Activated B cell treated with CpG ODN at 0.5 μM for 24 hours (primary cell): ENCODE results near the gene BMERB1. TPM values are rescaled to one million over a fixed set of nuclear protein-coding genes. Genes with fewer than 3 reads are reported as not detected.
"Not testable (repeated sequence)": the region's sequence is repeated elsewhere in the genome, so short reads cannot be mapped to it uniquely, and the experiment has no call there.

Experiments used
- ATAC-seq: fragments of 200-7000 bp; cut with Tn5 transposase; one replicate; pipeline ENCODE4 v1.10.0; 2021; ENCODE audit warnings: low read depth, mild to moderate bottlenecking, moderate library complexity
- CTCF ChIA-PET: fragments of 350-600 bp; sonication (Branson Sonifier 250); formaldehyde crosslinking; loops from one replicate; lab custom pipeline; 2021; ENCODE audit warnings: antibody characterized with exemption; lab: Charles Lee
- POLR2A ChIA-PET: fragments of 350-600 bp; sonication (Branson Sonifier 250); formaldehyde crosslinking; loops from one replicate; lab custom pipeline; 2021; ENCODE audit warnings: antibody characterized with exemption; lab: Charles Lee
- DNase-seq: peaks from one replicate; pipeline ENCODE4 v3.0.0; 2022
- H3K27ac Mint-ChIP-seq: one replicate; pipeline ENCODE4 v1.8.0; 2020; ENCODE audit warnings: mixed read lengths
- H3K27me3 Mint-ChIP-seq: one replicate; pipeline ENCODE4 v1.8.0; 2021; ENCODE audit warnings: mixed read lengths
- H3K36me3 Mint-ChIP-seq: one replicate; pipeline ENCODE4 v1.8.0; 2021; ENCODE audit warnings: low read depth, mixed read lengths
- H3K4me1 Mint-ChIP-seq: one replicate; pipeline ENCODE4 v1.8.0; 2021; ENCODE audit warnings: mixed read lengths
- H3K4me3 Mint-ChIP-seq: one replicate; pipeline ENCODE4 v1.8.0; 2020; ENCODE audit warnings: mild to moderate bottlenecking, mixed read lengths
- H3K9me3 Mint-ChIP-seq: one replicate; pipeline ENCODE4 v1.8.0; 2020; ENCODE audit warnings: mixed read lengths
- CTCF ChIP-seq: fragments of 200-600 bp; IDR thresholded peaks from one replicate; pipeline ENCODE4 v1.8.0; 2022; ENCODE audit warnings: antibody characterized with exemption, mild to moderate bottlenecking
- intact Hi-C: fragments of 100-400 bp; cut with micrococcal nuclease; formaldehyde crosslinking; loops from one replicate; pipeline ENCODE4 v1.15.1; 2024
- total RNA-seq: library from RNA; stranded (reverse); gene quantifications from 2 replicates; pipeline ENCODE4 v1.2.3, GENCODE V29; 2022

Gene BMERB1
- total RNA-seq, 1 donor from 2014 or later, result 7.1 TPM

- Mint-ChIP-seq H3K27me3 (no peaks in the 10 kb centered on the region), H3K4me1 (no peaks in the 10 kb centered on the region), H3K4me3 (no peak overlapping the region), H3K27ac (no peak overlapping the region), H3K36me3 (no peaks in the 10 kb centered on the region), H3K9me3 (no peaks in the 10 kb centered on the region)
- CTCF ChIA-PET, result no interaction called here
- intact Hi-C loops, result no loop called here
- DNase-seq (no peak), ATAC-seq (no peak)
- TF ChIP-seq CTCF, result no peak
- POLR2A ChIA-PET, result no interaction called here
Measured at GRCh38 chr16:15542734-15543347, 108.5 kb downstream of the BMERB1 start.

- H3K4me3 Mint-ChIP-seq, result no peak overlapping the region
- TF ChIP-seq CTCF, result no peak
- no peaks in the 10 kb centered on the region for H3K36me3 Mint-ChIP-seq
- H3K27ac Mint-ChIP-seq, result no peak overlapping the region
- H3K27me3 Mint-ChIP-seq, result no peaks in the 10 kb centered on the region
- ChIA-PET POLR2A (no interaction called here), CTCF (no interaction called here)
- DNase-seq, result no peak
- ATAC-seq, result no peak
- intact Hi-C loops, result no loop called here
- no peaks in the 10 kb centered on the region for H3K4me1 Mint-ChIP-seq
- no peaks in the 10 kb centered on the region for H3K9me3 Mint-ChIP-seq
Measured at GRCh38 chr16:15544405-15544804, 110.0 kb downstream of the BMERB1 start.

- intact Hi-C loops, result no loop called here
- ChIA-PET CTCF (no interaction called here), POLR2A (no interaction called here)
- Mint-ChIP-seq H3K9me3 (no peaks in the 10 kb centered on the region), H3K36me3 (no peaks in the 10 kb centered on the region), H3K4me3 (no peak overlapping the region), H3K27me3 (no peaks in the 10 kb centered on the region), H3K27ac (no peak overlapping the region), H3K4me1 (no peaks in the 10 kb centered on the region)
- DNase-seq, result no peak
- no peak for TF ChIP-seq CTCF
- ATAC-seq, result no peak
Measured at GRCh38 chr16:15545544-15545943, 111.2 kb downstream of the BMERB1 start.

GRCh38 chr16:15547072-15547767 lies 112.8 kb downstream of the BMERB1 start:
- H3K27me3 Mint-ChIP-seq, CTCF ChIA-PET, DNase-seq, H3K27ac Mint-ChIP-seq, POLR2A ChIA-PET, H3K4me3 Mint-ChIP-seq, ATAC-seq, H3K9me3 Mint-ChIP-seq, H3K4me1 Mint-ChIP-seq, H3K36me3 Mint-ChIP-seq, intact Hi-C loops: not testable (repeated sequence)

- intact Hi-C loops, result no loop called here
- CTCF ChIA-PET, result no interaction called here
- POLR2A ChIA-PET, result no interaction called here
Measured at GRCh38 chr16:15547768-15548096, 113.3 kb downstream of the BMERB1 start.

More at GRCh38 chr16:15547768-15548096, 113.3 kb downstream of the BMERB1 start:
- Mint-ChIP-seq H3K4me1 (no peaks in the 10 kb centered on the region), H3K4me3 (no peak overlapping the region), H3K36me3 (no peaks in the 10 kb centered on the region), H3K27ac (no peak overlapping the region), H3K9me3 (no peaks in the 10 kb centered on the region), H3K27me3 (no peaks in the 10 kb centered on the region)
- ATAC-seq (no peak), DNase-seq (no peak)
- TF ChIP-seq CTCF, result no peak
